Measurements from ENCODE around the gene FAM174C.

DNA sequence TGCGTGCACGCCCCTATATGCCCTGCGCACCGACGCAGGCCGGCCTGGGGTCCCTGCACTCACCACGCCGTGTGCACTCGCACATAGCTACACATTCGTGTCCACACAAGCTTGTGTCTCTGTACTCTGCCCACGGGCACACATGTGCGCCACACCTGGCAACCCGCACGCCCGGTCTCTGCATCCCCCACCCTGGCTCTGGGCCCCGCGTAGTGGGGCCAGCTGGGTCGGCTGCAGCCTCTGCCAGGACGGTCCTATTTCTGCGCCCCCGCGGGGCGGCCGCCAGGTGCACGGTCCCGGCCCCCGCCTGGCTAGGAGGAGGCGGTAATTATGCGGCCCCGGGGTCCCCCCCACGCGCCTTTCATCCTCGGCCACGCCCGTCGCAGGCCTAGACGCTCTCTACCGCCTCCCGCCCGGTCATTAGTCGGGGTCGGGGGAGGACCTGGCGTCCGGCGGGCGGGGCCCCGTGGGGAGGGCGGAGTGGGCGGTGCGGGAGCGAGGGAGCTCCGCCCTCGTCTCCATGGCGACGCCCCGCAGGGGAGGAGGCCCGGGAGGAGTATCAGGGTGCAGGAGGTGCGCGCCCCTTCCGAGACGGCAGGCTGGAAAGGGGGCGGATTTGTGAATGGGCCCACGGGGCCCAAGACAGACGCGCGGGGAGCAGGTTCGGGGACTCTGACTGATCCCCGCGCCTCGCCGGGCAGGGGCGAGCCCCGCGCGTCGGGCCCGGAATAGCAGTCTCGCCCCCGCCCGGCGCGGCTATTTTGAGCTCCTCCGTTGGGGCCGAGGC lies 9.0 kb upstream of the FAM174C start:
- TF ChIP-seq TEAD4 (CRISPR knock-in tag; IDR thresholded peaks at IDR 0.05): no peak
- TF ChIP-seq, protein P1, sequence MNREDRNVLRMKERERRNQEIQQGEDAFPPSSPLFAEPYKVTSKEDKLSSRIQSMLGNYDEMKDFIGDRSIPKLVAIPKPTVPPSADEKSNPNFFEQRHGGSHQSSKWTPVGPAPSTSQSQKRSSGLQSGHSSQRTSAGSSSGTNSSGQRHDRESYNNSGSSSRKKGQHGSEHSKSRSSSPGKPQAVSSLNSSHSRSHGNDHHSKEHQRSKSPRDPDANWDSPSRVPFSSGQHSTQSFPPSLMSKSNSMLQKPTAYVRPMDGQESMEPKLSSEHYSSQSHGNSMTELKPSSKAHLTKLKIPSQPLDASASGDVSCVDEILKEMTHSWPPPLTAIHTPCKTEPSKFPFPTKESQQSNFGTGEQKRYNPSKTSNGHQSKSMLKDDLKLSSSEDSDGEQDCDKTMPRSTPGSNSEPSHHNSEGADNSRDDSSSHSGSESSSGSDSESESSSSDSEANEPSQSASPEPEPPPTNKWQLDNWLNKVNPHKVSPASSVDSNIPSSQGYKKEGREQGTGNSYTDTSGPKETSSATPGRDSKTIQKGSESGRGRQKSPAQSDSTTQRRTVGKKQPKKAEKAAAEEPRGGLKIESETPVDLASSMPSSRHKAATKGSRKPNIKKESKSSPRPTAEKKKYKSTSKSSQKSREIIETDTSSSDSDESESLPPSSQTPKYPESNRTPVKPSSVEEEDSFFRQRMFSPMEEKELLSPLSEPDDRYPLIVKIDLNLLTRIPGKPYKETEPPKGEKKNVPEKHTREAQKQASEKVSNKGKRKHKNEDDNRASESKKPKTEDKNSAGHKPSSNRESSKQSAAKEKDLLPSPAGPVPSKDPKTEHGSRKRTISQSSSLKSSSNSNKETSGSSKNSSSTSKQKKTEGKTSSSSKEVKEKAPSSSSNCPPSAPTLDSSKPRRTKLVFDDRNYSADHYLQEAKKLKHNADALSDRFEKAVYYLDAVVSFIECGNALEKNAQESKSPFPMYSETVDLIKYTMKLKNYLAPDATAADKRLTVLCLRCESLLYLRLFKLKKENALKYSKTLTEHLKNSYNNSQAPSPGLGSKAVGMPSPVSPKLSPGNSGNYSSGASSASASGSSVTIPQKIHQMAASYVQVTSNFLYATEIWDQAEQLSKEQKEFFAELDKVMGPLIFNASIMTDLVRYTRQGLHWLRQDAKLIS (CRISPR knock-in tag; IDR thresholded peaks at IDR 0.05; ENCODE audit: borderline replicate concordance): no peak
- TF ChIP-seq, protein P2, sequence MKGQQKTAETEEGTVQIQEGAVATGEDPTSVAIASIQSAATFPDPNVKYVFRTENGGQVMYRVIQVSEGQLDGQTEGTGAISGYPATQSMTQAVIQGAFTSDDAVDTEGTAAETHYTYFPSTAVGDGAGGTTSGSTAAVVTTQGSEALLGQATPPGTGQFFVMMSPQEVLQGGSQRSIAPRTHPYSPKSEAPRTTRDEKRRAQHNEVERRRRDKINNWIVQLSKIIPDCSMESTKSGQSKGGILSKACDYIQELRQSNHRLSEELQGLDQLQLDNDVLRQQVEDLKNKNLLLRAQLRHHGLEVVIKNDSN (CRISPR knock-in tag; IDR thresholded peaks at IDR 0.05): no peak
- TF ChIP-seq, protein P3, sequence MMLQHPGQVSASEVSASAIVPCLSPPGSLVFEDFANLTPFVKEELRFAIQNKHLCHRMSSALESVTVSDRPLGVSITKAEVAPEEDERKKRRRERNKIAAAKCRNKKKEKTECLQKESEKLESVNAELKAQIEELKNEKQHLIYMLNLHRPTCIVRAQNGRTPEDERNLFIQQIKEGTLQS (CRISPR knock-in tag; conservative IDR thresholded peaks at IDR 0.05): no peak
- TF ChIP-seq, protein P4, sequence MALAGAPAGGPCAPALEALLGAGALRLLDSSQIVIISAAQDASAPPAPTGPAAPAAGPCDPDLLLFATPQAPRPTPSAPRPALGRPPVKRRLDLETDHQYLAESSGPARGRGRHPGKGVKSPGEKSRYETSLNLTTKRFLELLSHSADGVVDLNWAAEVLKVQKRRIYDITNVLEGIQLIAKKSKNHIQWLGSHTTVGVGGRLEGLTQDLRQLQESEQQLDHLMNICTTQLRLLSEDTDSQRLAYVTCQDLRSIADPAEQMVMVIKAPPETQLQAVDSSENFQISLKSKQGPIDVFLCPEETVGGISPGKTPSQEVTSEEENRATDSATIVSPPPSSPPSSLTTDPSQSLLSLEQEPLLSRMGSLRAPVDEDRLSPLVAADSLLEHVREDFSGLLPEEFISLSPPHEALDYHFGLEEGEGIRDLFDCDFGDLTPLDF (CRISPR knock-in tag; IDR thresholded peaks at IDR 0.05): no peak
- TF ChIP-seq, protein P5, sequence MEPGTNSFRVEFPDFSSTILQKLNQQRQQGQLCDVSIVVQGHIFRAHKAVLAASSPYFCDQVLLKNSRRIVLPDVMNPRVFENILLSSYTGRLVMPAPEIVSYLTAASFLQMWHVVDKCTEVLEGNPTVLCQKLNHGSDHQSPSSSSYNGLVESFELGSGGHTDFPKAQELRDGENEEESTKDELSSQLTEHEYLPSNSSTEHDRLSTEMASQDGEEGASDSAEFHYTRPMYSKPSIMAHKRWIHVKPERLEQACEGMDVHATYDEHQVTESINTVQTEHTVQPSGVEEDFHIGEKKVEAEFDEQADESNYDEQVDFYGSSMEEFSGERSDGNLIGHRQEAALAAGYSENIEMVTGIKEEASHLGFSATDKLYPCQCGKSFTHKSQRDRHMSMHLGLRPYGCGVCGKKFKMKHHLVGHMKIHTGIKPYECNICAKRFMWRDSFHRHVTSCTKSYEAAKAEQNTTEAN (CRISPR knock-in tag; IDR thresholded peaks at IDR 0.05): no peak
- peak; percentile 48 for TF ChIP-seq GABPB1 (CRISPR knock-in tag; IDR thresholded peaks at IDR 0.05)
- TF ChIP-seq FOXJ3 (CRISPR knock-in tag; IDR thresholded peaks at IDR 0.05; ENCODE audit: borderline replicate concordance): no peak
- TF ChIP-seq, protein P6, sequence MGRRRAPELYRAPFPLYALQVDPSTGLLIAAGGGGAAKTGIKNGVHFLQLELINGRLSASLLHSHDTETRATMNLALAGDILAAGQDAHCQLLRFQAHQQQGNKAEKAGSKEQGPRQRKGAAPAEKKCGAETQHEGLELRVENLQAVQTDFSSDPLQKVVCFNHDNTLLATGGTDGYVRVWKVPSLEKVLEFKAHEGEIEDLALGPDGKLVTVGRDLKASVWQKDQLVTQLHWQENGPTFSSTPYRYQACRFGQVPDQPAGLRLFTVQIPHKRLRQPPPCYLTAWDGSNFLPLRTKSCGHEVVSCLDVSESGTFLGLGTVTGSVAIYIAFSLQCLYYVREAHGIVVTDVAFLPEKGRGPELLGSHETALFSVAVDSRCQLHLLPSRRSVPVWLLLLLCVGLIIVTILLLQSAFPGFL (CRISPR knock-in tag; IDR thresholded peaks at IDR 0.05; ENCODE audit: borderline replicate concordance): no peak
- TF ChIP-seq ZNF416 (CRISPR knock-in tag; IDR thresholded peaks at IDR 0.05): no peak
- TF ChIP-seq, protein P7, sequence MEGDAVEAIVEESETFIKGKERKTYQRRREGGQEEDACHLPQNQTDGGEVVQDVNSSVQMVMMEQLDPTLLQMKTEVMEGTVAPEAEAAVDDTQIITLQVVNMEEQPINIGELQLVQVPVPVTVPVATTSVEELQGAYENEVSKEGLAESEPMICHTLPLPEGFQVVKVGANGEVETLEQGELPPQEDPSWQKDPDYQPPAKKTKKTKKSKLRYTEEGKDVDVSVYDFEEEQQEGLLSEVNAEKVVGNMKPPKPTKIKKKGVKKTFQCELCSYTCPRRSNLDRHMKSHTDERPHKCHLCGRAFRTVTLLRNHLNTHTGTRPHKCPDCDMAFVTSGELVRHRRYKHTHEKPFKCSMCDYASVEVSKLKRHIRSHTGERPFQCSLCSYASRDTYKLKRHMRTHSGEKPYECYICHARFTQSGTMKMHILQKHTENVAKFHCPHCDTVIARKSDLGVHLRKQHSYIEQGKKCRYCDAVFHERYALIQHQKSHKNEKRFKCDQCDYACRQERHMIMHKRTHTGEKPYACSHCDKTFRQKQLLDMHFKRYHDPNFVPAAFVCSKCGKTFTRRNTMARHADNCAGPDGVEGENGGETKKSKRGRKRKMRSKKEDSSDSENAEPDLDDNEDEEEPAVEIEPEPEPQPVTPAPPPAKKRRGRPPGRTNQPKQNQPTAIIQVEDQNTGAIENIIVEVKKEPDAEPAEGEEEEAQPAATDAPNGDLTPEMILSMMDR (IDR thresholded peaks at IDR 0.05): no peak
- no peak for TF ChIP-seq NR2C2 (CRISPR knock-in tag; IDR thresholded peaks at IDR 0.05)
- TF ChIP-seq TCF7 (CRISPR knock-in tag; IDR thresholded peaks at IDR 0.05; ENCODE audit: low read depth): no peak
- TF ChIP-seq CREB1 (CRISPR knock-in tag; IDR thresholded peaks at IDR 0.05): no peak

Measured in WTC11 (cell line).